Measurements from ENCODE around the gene PRDX2. TPM values are rescaled to one million over a fixed set of nuclear protein-coding genes. Genes with fewer than 3 reads are reported as not detected.
A peak's percentile ranks its signal among the peaks of the same experiment; 100 is the strongest.

Gene PRDX2
- polyA plus RNA-seq, 1 of the 3 experiments (the other 2 are of a cell fraction): 341 TPM

- peaks cover 12% of the 10 kb centered on the region; the same call in 1 of the 2 replicates for H3K27me3 ChIP-seq (ENCODE audit: insufficient read depth)
- no peaks in the 10 kb centered on the region for H3K79me2 ChIP-seq (ENCODE audit: insufficient read depth)
- ChIA-PET CTCF (interaction anchor here (0.6 to 17.5 kb wide), 34 partner anchors 11 to 1195 kb away, joined by 3 to 321 read pairs (median 4); partner anchors contain the start of genes BEST2, DCAF15, FBXW9 and GET3), POLR2A (interaction anchor here (0.7 to 1.1 kb wide), 2 partner anchors 17 to 21 kb away, joined by 3 read pairs; partner anchors contain the start of gene GET3)
- no peak overlapping the region for H3K9ac ChIP-seq
- H4K20me1 ChIP-seq (ENCODE audit: insufficient read depth): no peaks in the 10 kb centered on the region
- no peak overlapping the region for H3K27ac ChIP-seq (ENCODE audit: low read depth in 2 of 2, low read length in 1 of 2)
- H3K9me3 ChIP-seq: no peaks in the 10 kb centered on the region
- peaks cover 0 to 4% of the 10 kb centered on the region in 2 experiments for H3K36me3 ChIP-seq (replicated peaks in 1 of 2; ENCODE audit: control insufficient read depth in 1 of 2, insufficient read depth in 2 of 2, low read length in 1 of 2)
- H3K4me2 ChIP-seq: peak overlapping the region; percentile 25; the same call in 1 of the 2 replicates
- peak overlapping the region; percentile 73 for H2AFZ ChIP-seq (ENCODE audit: low read depth)
- 74% methylated on average over 11 of the region's 60 CpGs for WGBS (ENCODE audit: low lambda C conversion rate)
- no peaks in the 10 kb centered on the region; a peak in 1 of 4 replicates for H3K4me1 ChIP-seq (ENCODE audit: control insufficient read depth in 1 of 2, insufficient read depth in 2 of 2, low read depth in 1 of 2, low read length in 1 of 2)
- peak; percentile 94 for DNase-seq
- no peaks in the 10 kb centered on the region for H3K9me2 ChIP-seq
- H3K4me3 ChIP-seq (ENCODE audit: low read depth in 2 of 2, low read length in 1 of 2): peak overlapping the region; percentile 31 to 44; a peak in 3 of 4 replicates
- peaks cover 15% of the 10 kb centered on the region for H3F3A ChIP-seq (replicated peaks; ENCODE audit: insufficient read depth)
- TF ChIP-seq REST (IDR thresholded peaks at IDR 0.05; ENCODE audit: low read depth, low read length) (no peak), CHD2 (IDR thresholded peaks at IDR 0.05; ENCODE audit: low read length, partially characterized antibody) (no peak), MXI1 (IDR thresholded peaks at IDR 0.05; ENCODE audit: low read depth, low read length) (peak; percentile 44; the same call in 1 of the 2 replicates), NRF1 (IDR thresholded peaks at IDR 0.05; ENCODE audit: low read depth, low read length) (peak; percentile 60), RFX5 (IDR thresholded peaks at IDR 0.05; ENCODE audit: low read length) (no peak), RCOR1 (IDR thresholded peaks at IDR 0.05; ENCODE audit: low read length) (0 out of 2 replicates have a peak, but pooled peaks have one; percentile 46), EZH2phosphoT487 (IDR thresholded peaks at IDR 0.05; ENCODE audit: borderline replicate concordance, low read depth) (no peak), RAD21 (IDR thresholded peaks at IDR 0.05; ENCODE audit: low read length) (peak; percentile 60), CTCF (IDR thresholded peaks at IDR 0.05) (peak; percentile 84), TAF1 (IDR thresholded peaks at IDR 0.05; ENCODE audit: borderline replicate concordance, low read depth, low read length) (no peak; the same call in 1 of the 2 replicates), GABPA (IDR thresholded peaks at IDR 0.05; ENCODE audit: low read depth) (no peak), EP300 (IDR thresholded peaks at IDR 0.05; ENCODE audit: borderline replicate concordance in 1 of 2, low read depth in 1 of 2, low read length in 1 of 2) (no peak), NFIC (IDR thresholded peaks at IDR 0.05; ENCODE audit: borderline replicate concordance) (no peak), USF2 (IDR thresholded peaks at IDR 0.05; ENCODE audit: borderline replicate concordance, low read depth, low read length) (no peak), YY1 (IDR thresholded peaks at IDR 0.05; ENCODE audit: low read depth) (no peak), FOSL2 (IDR thresholded peaks at IDR 0.05; ENCODE audit: borderline replicate concordance, low read depth) (no peak), GATA2 (CRISPR knock-in tag; IDR thresholded peaks at IDR 0.05) (no peak), MEF2A (IDR thresholded peaks at IDR 0.05; ENCODE audit: borderline replicate concordance, low read depth) (no peak), PBX3 (IDR thresholded peaks at IDR 0.05) (no peak), RXRA (IDR thresholded peaks at IDR 0.05; ENCODE audit: borderline replicate concordance, low read depth) (no peak), MAX (IDR thresholded peaks at IDR 0.05; ENCODE audit: low read depth) (peak; percentile 51; the same call in 1 of the 2 replicates), USF1 (IDR thresholded peaks at IDR 0.05; ENCODE audit: borderline replicate concordance, low read depth) (no peak)
Measured at GRCh38 chr19:12757544-12758274, 43.9 kb downstream of the PRDX2 start.
